Astrocyte (in vitro differentiated cells and primary cell): ENCODE measurements around the gene ALB. TPM values are rescaled to one million over a fixed set of nuclear protein-coding genes. Genes with fewer than 3 reads are reported as not detected.

Experiments used
- DNase-seq: peaks from one replicate; pipeline ENCODE4 v3.0.0-alpha.2; 2010; ENCODE audit warnings: low read depth
- FAIRE-seq: peaks from 2 replicates; lab custom pipeline; 2011; peaks lifted over from hg19 to GRCh38; lab: Jason Lieb, UNC
- H2AFZ ChIP-seq: 2 replicates; pipeline ENCODE4 v1.6.0; 2012; ENCODE audit warnings: low read depth, low read length, inconsistent platforms
- H3K27ac ChIP-seq: 2 replicates; pipeline ENCODE4 v1.5.1; 2011; ENCODE audit warnings: low read depth, low read length, inconsistent platforms
- H3K27me3 ChIP-seq: 2 replicates; pipeline ENCODE4 v1.6.0; 2011; ENCODE audit warnings: low read length, inconsistent platforms; ENCODE audit not compliant: insufficient read depth
- H3K36me3 ChIP-seq: 2 replicates; pipeline ENCODE4 v1.5.1; 2011; ENCODE audit warnings: low read length, inconsistent platforms; ENCODE audit not compliant: insufficient read depth
- H3K4me1 ChIP-seq: 2 replicates; pipeline ENCODE4 v1.5.1; 2011; ENCODE audit warnings: low read length, inconsistent platforms; ENCODE audit not compliant: insufficient read depth
- H3K4me2 ChIP-seq: 2 replicates; pipeline ENCODE4 v1.6.0; 2012; ENCODE audit warnings: low read length, inconsistent platforms
- H3K4me3 ChIP-seq: 2 replicates; pipeline ENCODE4 v1.5.1; 2011; ENCODE audit warnings: low read depth, mild to moderate bottlenecking, low read length, inconsistent platforms; ENCODE audit not compliant: insufficient read depth
- H3K79me2 ChIP-seq: 2 replicates; pipeline ENCODE4 v1.6.0; 2012; ENCODE audit warnings: mild to moderate bottlenecking, low read length, inconsistent platforms; ENCODE audit not compliant: insufficient read depth
- H3K9ac ChIP-seq: 2 replicates; pipeline ENCODE4 v1.6.0; 2012; ENCODE audit warnings: mild to moderate bottlenecking, low read length, inconsistent platforms
- H3K9me3 ChIP-seq: 2 replicates; pipeline ENCODE4 v1.5.1; 2012; ENCODE audit warnings: low read depth, mild to moderate bottlenecking, low read length, inconsistent platforms; ENCODE audit not compliant: insufficient read depth
- H4K20me1 ChIP-seq: 2 replicates; pipeline ENCODE4 v1.6.0; 2012; ENCODE audit warnings: low read length, inconsistent platforms; ENCODE audit not compliant: insufficient read depth
- H3K27ac Mint-ChIP-seq: one replicate; pipeline ENCODE4 v1.8.0; 2021; ENCODE audit warnings: mild to moderate bottlenecking, mixed read lengths; ENCODE audit not compliant: unreplicated experiment
- H3K27me3 Mint-ChIP-seq: one replicate; pipeline ENCODE4 v1.8.0; 2021; ENCODE audit warnings: low read depth, mixed read lengths; ENCODE audit not compliant: unreplicated experiment
- H3K36me3 Mint-ChIP-seq: one replicate; pipeline ENCODE4 v1.8.0; 2021; ENCODE audit warnings: low read depth, mixed read lengths; ENCODE audit not compliant: unreplicated experiment
- H3K4me1 Mint-ChIP-seq: one replicate; pipeline ENCODE4 v1.8.0; 2021; ENCODE audit warnings: low read depth, mixed read lengths; ENCODE audit not compliant: unreplicated experiment
- H3K4me3 Mint-ChIP-seq: one replicate; pipeline ENCODE4 v1.8.0; 2021; ENCODE audit warnings: mild to moderate bottlenecking, moderate library complexity, mixed read lengths; ENCODE audit not compliant: unreplicated experiment
- H3K9me3 Mint-ChIP-seq: one replicate; pipeline ENCODE4 v1.8.0; 2021; ENCODE audit warnings: mild to moderate bottlenecking, mixed read lengths; ENCODE audit not compliant: unreplicated experiment
- CTCF ChIP-seq: IDR thresholded peaks from 2 replicates; pipeline ENCODE4 v1.5.1; 2011; ENCODE audit warnings: low read depth, mild to moderate bottlenecking, inconsistent platforms, low read length, moderate library complexity; ENCODE audit not compliant: insufficient read depth
- EZH2 ChIP-seq: IDR thresholded peaks from 2 replicates; pipeline ENCODE4 v1.6.1; 2012; ENCODE audit warnings: mild to moderate bottlenecking, low read length, inconsistent platforms; ENCODE audit not compliant: insufficient read depth
- total RNA-seq: library from RNA; stranded (reverse); gene quantifications from 2 replicates; pipeline ENCODE4 v1.2.1, GENCODE V29; 2021

ALB gene
- total RNA-seq, 1 donor from 2014 or later, result not detected

GRCh38 chr4:73378887-73379286, 25.2 kb upstream of the ALB start:
- Mint-ChIP-seq H3K27me3 (no peaks in the 10 kb centered on the region), H3K36me3 (no peaks in the 10 kb centered on the region), H3K9me3 (no peaks in the 10 kb centered on the region), H3K4me3 (no peak overlapping the region), H3K27ac (no peak overlapping the region), H3K4me1 (no peaks in the 10 kb centered on the region)
- H4K20me1 ChIP-seq, result no peaks in the 10 kb centered on the region
- DNase-seq (no peak), FAIRE-seq (no peak)
- no peak overlapping the region for H3K4me2 ChIP-seq
- H2AFZ ChIP-seq, result no peak overlapping the region
- no peak overlapping the region for H3K27ac ChIP-seq
- H3K4me1 ChIP-seq, result no peaks in the 10 kb centered on the region
- H3K9ac ChIP-seq, result no peak overlapping the region
- TF ChIP-seq CTCF, result no peak
- TF ChIP-seq EZH2, result no peak
- H3K4me3 ChIP-seq, result no peak overlapping the region
- H3K9me3 ChIP-seq, result no peaks in the 10 kb centered on the region
- H3K79me2 ChIP-seq, result no peaks in the 10 kb centered on the region
- no peaks in the 10 kb centered on the region for H3K36me3 ChIP-seq
- no peaks in the 10 kb centered on the region for H3K27me3 ChIP-seq

- Mint-ChIP-seq H3K27me3 (no peaks in the 10 kb centered on the region), H3K4me3 (no peak overlapping the region), H3K9me3 (no peaks in the 10 kb centered on the region), H3K4me1 (no peaks in the 10 kb centered on the region), H3K36me3 (no peaks in the 10 kb centered on the region), H3K27ac (no peak overlapping the region)
- H3K4me2 ChIP-seq, result no peak overlapping the region
- no peaks in the 10 kb centered on the region for H3K9me3 ChIP-seq
- H4K20me1 ChIP-seq, result no peaks in the 10 kb centered on the region
- H3K27me3 ChIP-seq, result no peaks in the 10 kb centered on the region
- no peak overlapping the region for H3K9ac ChIP-seq
- H2AFZ ChIP-seq, result no peak overlapping the region
- no peak overlapping the region for H3K27ac ChIP-seq
- H3K79me2 ChIP-seq, result no peaks in the 10 kb centered on the region
- no peaks in the 10 kb centered on the region for H3K36me3 ChIP-seq
- FAIRE-seq, result no peak
- H3K4me1 ChIP-seq, result no peaks in the 10 kb centered on the region
- no peak overlapping the region for H3K4me3 ChIP-seq
- TF ChIP-seq CTCF (no peak), EZH2 (no peak)
- DNase-seq, result no peak
These were observed 24.1 kb upstream of the ALB start for GRCh38 chr4:73379946-73380345.

- no peaks in the 10 kb centered on the region for H3K4me1 Mint-ChIP-seq
- Histone ChIP-seq H4K20me1 (no peaks in the 10 kb centered on the region), H3K4me1 (no peaks in the 10 kb centered on the region), H3K27ac (no peak overlapping the region), H2AFZ (no peak overlapping the region), H3K27me3 (no peaks in the 10 kb centered on the region), H3K4me2 (no peak overlapping the region), H3K9ac (no peak overlapping the region), H3K9me3 (no peaks in the 10 kb centered on the region), H3K79me2 (no peaks in the 10 kb centered on the region), H3K4me3 (no peak overlapping the region), H3K36me3 (no peaks in the 10 kb centered on the region)
- FAIRE-seq, result no peak
- no peaks in the 10 kb centered on the region for H3K36me3 Mint-ChIP-seq
- no peaks in the 10 kb centered on the region for H3K9me3 Mint-ChIP-seq
- no peak for DNase-seq
- H3K4me3 Mint-ChIP-seq, result no peak overlapping the region
- no peak for TF ChIP-seq EZH2
- TF ChIP-seq CTCF, result no peak
- H3K27ac Mint-ChIP-seq, result no peak overlapping the region
- H3K27me3 Mint-ChIP-seq, result no peaks in the 10 kb centered on the region
These were observed 22.9 kb upstream of the ALB start for GRCh38 chr4:73381214-73381613.
